DMS 273 treated with DMSO at 0.1 percent for 48 hours (cell line): ENCODE data around the gene RBM8A.

Experiments
- DNase-seq: peaks from one replicate; lab custom pipeline; 2025; lab: John Stamatoyannopoulos, UW

RBM8A gene

DNA sequence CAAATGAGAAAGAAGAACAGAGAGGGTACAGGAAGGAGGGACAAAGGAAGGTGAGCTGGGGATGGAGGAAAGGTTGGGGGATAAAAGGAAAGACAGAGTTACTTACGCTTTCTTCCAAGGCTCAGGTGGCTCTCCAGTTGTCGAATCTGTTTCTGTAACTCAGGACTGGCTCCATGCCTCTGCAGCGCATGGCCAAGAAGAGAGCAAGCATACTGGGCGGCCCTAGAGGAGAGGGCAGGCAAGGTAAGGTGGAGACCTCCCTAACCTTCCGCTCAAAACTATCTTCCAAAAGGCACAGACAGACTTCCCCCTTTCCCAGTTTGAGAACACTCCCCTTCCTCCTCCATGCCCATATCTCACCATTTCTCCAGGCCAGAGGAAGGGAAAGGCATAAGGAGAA, 9.7 kb downstream of the RBM8A start:
- no peak for DNase-seq

DNA sequence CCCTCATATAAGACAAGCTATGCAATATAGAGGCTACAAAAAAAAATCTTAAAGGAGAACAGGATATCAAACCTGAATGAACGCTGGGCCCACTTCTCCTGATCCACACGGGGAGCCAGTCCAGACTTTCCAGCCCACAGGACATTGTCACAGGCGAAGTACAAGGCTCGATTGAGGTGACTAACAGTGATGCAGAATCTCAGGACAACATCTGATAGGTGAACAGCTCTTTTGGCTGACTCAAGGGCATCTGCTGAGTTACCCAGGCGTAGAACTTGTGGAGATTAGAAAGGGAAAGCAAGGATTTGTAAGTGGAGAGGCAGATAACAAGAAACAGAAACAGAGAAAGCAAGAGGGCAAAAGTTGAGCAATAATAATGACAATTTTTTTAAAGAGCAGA, 10.5 kb downstream of the RBM8A start:
- DNase-seq, result no peak

DNA sequence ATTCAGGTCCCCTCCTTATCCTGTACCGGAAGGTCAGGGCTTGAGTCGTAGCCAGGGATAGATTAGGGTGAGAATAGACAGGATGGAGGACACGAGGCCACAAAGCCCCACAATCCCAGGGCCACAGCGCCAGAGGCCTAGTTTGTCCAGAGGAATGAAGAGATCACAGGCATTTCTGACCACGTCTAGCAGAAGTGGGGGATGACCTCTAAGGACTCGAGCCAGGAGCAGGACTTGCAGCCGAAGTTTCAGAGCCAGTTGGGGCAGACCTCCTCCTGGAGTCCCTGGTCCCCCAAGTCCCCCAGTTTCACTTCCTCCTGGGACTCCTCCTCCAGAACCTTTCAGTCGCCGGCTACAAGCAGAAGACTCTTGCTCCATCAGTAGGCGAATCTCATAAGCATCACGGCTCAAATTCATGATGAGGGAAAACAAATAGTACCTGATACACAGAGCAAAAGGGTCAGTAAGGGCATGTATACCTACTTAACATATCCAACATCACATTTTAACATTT, 15.1 kb downstream of the RBM8A start:
- DNase-seq, result no peak

DNA sequence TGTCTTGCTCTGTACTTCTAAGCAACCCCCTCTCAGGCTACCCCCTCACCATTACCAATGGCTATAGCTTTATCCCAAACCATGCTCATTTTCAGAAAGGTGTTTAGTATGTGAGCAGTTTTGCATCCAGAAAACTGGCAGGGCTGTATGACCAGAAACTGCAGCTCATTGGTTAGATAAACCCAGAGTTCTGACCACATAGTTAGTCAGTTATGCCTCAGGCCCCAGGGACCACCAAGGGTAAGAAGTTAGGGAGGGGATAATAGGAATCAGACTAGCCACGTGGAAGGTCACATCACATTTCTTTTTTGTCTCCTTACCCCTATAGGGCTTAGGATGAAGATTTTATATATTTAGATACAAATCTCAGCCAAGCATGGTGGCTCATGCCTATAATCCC, 18.6 kb downstream of the RBM8A start:
- DNase-seq, result no peak

DNA sequence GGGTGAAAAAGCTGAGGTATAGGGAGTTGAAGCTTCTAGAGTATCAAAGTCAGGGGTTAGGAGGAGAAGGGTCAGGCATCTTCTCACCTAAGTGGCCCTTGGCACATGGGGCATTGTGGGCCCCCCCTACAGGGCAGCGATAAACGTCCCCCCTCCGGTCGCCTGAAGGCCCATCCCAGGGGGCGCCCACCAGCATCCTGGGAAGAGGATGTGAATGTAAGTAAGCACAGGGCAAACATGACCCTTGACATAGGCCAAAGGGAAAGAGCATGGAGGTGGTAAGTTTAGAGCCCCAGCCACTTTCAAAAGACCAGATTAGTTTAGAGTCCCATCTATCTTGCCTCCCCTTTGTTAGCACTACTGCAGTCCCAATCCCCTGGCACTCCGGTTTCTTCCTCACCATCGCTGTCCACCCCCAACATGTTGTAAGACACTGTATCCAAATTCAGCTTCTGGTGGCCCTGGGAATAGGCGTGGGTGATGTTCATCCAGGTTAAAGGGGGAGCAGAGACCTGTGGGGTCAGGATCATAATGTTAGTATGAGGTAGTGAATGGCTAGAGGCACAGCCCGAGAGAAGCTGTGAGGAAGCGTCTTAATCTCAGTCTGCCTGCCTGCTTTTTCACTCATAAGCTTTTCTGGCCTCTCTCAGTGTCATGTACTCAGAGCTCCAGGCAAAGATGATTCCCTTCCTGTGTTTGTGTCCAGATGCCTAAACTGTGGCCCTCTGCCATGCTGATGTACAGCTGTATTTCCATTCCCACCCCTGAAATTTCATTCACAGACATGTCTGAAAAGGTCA, 20.1 kb downstream of the RBM8A start:
- DNase-seq, result no peak

DNA sequence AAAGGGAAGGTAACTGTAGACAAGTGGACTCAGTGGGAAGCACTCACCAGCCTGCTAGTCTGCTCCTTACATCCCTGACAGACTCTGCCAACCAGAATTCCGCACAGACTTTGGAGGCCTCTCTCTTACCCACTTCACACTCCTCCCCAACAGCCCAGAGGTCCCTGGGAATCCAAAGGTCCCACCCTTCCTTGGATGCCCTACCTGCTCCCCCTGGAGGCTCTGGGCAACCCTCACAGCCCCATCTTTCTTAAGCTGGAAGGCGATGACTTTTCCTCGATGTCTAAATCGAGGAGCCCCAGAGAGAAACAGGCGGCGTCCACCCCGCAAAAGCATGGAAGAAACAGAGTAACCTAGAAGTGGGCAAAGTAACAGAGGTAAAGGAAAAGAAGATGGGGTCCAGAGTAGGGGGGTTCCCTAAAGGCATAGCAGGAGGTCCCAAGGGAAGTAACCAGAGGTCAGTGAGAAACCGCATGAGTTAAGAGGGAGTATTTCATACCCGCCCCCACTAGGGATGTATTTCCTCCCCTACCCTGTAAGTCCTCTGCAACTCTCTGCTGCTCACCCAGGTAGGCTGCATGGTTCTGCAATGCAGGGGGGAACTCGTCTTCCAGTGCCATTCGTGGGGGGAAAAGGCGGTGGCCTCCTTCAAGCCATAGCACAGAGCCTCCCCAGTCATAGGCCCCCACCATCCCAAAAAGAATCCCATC, 25.8 kb downstream of the RBM8A start:
- no peak for DNase-seq

DNA sequence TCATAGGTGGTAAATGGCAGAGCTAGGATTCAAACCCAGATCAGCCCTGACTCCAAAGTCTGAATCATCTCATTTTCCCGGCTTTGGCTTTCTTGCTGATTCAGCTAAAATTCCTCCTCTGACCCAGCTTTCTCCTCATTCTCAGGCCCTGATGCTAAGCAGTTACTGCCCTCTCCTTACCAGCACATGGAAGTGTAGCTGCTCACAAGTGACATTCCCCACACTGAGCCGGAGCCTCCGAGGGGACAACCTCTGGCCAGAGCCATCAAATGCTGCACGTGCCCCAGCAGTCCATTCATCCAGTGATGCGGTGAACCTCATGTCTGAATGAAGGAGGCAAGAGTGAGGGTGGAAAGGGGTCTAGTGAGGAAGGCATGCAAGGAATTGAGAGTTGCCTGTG, 28.5 kb downstream of the RBM8A start:
- DNase-seq, result no peak

DNA sequence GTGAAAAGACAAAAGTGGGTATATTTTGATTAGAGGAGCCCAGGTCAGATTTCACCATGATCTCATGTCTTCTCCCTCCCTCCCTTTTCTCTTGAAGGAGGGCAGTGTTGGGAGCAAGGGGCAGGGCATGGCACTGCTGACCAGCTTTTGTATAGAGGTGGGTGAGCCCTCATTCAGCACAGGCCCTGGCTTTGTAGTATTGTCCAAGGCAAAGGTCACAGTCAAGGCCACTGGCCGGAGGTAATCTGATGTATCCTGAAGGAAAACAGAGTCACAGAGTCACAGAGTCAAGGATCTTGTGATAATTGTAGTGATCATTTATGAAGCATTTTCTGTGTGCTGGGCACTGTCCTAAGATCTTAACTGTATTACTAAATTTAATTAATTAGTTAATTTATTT, 29.3 kb downstream of the RBM8A start:
- DNase-seq, result no peak

DNA sequence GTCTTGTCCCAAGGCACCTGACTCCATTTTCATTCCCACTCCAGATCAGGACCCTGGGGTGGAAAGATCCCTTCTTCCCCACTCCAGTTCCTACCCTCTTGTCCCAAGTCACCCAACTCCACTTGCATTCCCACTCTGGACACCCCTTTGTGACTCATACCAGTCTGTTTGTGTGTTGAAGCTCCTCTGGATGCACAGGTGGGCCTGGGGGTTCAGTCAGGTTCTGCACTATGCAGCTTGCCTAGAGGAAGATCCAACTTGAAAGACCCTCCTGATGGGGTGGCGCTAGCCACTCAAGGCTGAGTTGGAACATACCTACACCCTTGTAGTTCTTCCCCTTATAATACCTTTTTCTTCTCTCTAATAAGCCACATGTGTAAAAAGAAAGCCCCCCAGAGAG, 31.8 kb downstream of the RBM8A start:
- no peak for DNase-seq

DNA sequence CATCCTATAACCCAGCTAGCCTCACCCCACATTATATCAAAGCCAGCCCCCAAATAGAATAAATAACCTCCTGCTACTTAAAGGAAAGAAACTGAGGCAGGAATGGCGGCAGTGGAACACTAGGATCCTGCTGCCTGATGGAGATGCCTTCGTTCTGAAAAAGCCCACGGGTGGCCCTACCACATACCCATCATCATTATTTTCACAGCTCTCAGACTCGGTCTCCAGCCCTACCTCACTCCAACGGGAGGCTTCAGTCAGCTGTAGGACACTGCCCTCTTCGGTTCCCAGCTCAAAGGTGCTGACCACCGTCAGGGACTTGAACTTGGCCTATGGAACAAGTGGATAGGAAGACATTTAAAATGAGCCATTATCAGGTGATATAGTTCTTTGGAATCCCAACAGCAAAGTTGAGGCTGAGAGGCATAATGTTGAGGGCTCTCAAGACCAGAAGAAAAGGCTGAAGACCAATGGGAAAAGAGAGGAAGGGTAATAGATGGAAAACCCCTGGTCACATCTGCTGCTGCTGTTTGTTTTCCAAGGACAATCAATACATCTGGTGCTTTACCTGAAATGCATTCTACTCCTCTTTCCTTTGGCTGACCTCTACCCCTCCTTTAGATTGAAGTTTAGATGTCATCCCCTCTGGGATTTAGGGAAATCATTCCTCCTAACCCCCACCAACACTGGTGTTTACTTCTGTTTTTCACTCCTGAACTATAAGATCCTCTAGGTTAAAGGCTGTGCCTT, 33.8 kb downstream of the RBM8A start:
- no peak for DNase-seq

DNA sequence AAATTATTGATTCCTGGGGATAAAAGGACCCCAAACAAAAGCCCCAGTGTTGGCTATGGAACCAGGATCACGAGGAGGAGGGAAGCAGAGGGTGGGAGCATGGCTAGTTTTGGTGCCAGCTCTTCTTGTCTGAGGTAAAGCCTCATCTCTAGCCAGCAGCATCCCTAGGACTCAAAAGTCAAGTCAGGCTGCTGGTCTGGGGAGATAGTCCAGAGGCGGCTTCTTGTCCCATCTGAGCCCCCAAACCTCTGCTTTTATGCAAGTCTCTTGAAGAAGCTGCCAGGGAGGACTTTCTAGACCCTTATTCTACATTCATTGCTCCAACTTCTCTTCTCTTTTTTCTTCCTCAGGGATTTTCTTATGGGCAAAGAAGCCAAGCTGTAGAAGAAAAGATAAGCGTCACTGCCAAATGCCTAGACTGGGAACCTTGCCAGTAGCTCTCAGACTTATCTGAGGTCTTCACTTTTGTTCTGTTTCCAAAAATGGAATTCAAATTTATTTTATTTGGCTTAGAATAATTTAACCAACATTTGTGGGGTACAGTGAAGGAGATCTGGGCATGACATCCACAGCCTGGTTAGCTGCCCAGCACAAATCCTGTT, 34.7 kb downstream of the RBM8A start:
- DNase-seq, result peak; percentile 45

DNA sequence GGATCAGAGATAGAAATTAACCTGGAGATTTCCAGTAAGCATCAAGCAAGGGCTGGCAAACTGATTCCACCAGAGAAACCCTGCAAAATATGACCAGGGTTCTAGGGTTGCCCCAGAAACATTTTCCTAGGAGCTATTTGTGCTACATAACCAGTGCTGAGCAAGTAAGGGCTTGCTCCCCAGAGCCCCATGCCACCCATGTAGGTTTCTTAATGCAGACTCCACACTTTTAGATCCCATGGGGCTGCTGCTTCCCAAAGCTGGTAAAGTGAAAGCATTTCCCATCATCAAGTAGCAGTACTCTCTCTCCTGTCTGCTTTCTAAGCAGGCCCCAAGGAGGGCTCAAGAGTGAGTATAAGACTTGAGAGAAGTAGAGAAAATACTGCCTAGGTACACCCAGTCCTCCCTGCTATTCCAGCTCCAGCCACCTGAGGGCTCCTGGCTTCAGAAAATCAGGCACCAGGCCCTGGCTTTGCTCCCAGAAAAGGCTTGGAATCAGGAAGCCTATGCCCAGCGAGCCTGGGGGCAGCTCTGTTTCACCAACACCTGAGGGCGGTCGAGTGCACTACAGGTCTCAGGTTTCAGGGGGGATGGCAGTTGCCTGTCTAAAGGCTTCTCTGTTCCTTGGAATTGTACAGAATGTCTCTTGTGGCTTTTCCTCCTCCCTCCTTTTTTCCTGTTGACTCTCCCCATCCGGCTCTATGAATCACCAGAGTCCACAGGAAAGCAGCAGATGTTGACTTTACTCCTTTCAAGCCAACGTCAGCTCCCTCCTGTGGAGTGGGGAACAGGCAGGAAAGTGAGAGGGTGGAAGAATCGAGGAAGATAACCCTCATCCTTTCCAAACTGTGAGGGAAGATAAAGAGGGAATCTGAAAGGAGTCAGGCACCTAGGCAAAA, 35.4 kb downstream of the RBM8A start:
- DNase-seq, result peak; percentile 97

DNA sequence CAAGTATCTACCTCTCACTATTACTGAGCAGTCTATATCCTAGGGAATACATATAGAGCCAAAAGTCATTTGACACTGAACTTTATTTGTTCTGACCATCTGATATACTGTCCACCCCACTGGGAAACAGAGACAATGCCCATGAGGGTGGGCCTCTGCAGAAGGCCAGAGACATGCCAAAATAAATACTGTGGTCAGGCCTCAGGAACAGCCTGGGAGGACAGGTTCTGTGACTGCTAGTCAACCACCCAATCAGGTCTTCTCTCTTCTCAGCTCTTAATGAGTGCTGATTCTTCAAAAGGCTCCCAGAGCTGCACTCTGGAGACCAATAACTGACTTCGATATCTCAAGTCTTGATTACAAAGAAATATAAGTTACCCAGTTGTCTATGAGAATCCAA, 36.1 kb downstream of the RBM8A start:
- DNase-seq, result no peak

DNA sequence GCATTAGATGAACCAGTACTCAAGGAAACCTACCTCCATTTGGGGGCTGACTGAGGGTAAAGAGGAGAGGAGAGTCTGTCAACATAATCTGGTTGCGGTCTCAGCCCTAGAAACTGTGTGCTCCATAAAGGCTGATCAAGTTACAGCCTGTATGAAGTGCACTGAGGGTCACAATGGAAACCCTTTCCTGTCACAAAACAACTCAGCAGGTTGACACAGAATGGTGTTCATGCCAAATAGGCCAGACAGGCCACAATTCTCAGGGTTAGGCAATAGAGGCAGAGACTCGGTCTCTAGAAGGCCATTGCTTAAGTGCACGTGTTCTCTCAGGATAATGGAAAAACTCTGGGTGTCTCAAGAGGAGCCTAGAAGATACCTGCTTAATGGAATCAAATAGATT, 37.6 kb downstream of the RBM8A start:
- DNase-seq, result no peak

DNA sequence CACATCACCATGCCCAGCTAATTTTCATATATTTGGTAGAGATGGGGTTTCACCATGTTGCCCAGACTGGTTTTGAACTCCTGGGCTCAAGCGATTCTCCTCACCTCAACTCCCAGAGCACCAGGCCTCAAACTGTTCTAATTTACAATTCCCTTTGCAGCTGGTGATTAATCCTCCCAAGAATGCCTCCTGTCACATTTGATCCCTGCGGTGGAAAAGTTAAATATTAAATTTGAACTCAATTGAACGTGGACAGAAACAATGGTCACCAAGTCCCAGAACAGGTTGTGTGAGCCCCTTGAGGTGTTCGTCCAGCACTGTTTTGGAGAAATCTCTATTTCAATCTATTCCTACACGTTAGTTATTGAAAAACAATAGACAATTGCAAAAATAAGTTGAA, 39.7 kb downstream of the RBM8A start:
- DNase-seq, result no peak

DNA sequence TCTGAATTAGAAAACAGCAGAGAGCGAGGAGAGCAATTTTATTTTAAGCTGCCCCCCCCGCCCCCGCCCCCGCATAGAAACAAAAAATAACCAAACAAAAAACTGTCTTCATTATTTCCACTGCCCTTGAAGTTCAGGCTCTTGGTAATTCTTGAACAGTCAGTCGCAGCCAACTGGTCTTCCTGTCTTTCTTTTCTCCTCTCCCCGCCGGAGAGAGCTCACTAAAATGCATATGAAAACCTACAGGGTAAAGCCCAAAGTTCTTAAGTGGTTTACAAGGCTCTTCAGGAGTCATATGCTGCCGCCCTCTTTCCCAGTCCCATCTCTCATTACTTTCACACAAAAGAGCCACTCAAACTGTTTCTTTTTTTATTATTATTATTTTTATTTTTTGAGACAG, 40.5 kb downstream of the RBM8A start:
- no peak for DNase-seq

DNA sequence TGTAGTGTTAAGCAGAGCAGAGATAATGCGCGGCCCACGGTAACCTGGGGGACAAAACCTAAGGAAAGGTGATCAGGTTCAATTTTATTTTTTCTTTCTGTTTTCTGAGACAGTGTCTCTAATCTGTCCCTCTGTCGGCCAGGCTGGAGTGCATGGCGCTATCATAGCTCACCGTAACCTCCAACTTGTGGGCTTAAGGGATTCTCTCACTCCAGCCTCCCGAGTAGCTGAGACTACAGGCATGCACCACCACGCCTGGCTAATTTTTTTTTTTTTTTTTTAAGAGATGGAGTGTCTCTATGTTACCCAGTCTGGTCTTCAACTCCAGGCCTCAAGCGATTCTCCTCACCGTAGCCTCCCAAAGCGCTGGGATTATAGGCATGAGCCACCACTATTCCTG, 40.9 kb downstream of the RBM8A start:
- no peak for DNase-seq

DNA sequence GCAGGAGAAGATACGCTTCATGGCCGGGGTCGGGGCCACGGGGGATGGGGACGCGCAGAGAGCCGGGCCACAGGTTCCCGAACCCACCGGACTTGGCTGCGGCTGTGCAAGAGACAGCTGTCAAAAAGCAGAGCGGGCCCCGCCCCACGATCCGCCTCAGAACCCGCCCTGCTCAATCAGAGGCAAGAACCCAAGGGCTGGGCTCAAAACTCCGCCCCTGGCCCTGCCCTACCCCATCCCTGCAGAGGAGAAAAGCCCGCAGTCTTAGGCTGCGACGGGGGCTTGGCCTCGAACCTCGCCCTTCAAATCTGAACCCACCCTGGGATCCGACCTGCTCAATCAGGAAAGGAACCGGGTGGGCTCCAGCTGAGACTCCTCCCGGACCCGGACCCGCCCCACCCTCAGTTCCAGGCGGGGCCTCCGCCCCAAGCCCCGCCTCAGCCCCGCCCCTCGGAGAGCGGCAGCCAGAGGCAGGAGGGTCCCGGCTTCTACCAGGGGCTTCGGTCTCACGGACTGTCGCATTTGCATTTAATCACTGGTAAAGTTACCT, 41.5 kb downstream of the RBM8A start, which contains the start of gene ANKRD35:
ANKRD35 (minus strand) TSS at position 129 of the 550 bp plus-strand sequence; CDS start at position 21, 108 bp downstream.
- DNase-seq, result peak; percentile 31

DNA sequence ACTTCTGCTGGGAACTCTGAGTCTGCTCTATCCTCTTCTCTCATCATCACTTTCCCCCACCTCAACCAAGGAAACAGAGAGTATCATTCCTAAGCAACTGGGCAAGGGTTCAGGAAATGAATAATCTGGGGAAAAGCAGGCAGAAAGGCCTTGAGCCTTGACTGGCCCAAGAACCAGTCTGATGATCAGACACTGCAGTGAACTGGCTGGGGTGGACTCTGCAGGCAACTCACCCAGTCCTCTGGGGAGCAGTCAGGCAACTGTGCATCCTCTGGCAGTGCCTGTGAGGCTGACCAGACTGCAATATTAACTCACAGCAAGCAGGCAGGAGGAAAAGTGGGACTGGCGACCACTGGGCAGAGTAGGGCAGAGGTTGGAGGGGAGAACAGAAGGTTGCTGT, 42.6 kb downstream of the RBM8A start:
- no peak for DNase-seq

DNA sequence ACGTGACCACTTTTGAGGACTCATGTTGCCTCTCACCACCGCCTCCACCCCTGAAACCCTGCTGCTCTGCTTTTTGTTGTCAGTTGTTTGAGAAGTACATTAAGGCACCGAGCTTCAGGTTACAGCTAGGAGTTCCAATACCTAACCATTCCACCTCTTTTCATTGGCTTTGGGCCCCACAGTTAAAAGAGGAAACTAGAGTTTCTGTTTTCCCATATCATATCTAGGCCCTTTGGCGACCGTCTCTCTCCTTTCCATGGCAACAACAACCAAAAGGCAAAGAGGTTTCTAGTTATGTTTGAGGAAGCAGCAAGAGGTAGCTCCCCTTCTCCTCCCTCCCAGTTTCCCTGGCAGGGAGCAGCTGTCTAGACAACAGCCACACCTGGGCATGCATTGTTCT, 47.5 kb downstream of the RBM8A start:
- DNase-seq, result no peak

DNA sequence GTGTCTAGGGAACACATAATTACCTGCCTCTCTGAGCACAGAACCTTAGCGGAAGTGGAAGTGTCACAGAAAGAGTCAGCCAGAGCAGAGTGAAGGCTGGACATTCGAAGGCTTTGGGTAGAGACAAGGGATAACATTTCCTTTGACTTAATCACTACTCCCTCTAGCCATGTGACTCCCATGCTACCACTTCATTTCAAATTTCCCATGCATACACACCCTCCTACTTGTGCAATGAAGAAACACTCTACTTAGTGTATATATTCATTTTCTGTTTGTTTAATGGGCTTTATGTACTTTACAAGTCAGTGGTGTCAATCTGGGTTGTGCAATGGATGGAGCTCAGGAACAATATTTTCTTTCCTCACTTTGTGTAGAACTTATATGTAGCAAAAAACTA, 48.6 kb downstream of the RBM8A start:
- no peak for DNase-seq
